GM12878 (cell line): Measurements from ENCODE around the gene CNTLN. TPM values are rescaled to one million over a fixed set of nuclear protein-coding genes. Genes with fewer than 3 reads are reported as not detected.

Source experiments
- HDGF ChIP-seq: fragments of 450-650 bp; IDR thresholded peaks from 2 replicates; pipeline ENCODE4 v1.6.1; 2016; ENCODE audit warnings: antibody characterized with exemption
- JUND ChIP-seq: IDR thresholded peaks from 2 replicates; pipeline ENCODE4 v1.6.1; 2012; ENCODE audit warnings: low read depth, mild to moderate bottlenecking, low read length, improper control_type of control experiment, moderate library complexity
- SMAD1 ChIP-seq: fragments of 450-650 bp; IDR thresholded peaks from 2 replicates; pipeline ENCODE4 v1.6.1; 2018; ENCODE audit warnings: mild to moderate bottlenecking, low read depth; ENCODE audit not compliant: partially characterized antibody
- polyA plus RNA-seq, 11 experiments: library from polyadenylated mRNA; depleted of rRNA in 4 of 11; unstranded in 6 of 11; stranded (reverse) in 5 of 11; fragments of >200 nt; fragmentation: Nextera tagmentation in 4 of 11; fragmentation: Illumina TruSeq in 1 of 11; extraction: Ambion mirVana in 4 of 11; extraction: Trizol in 1 of 11; gene quantifications; 1 replicate in 1 of 11; 2 replicates in 10 of 11; pipeline versions ENCODE4 v1.2.1 to v1.2.3, GENCODE V29; 2011 to 2016; ENCODE audit warnings: inconsistent platforms in 2 of 11, missing spikeins in 2 of 11, low read depth in 1 of 11
- total RNA-seq, 4 experiments: library from RNA; depleted of rRNA in 3 of 4; stranded (reverse); fragments of >200 nt in 3 of 4; fragmentation: Illumina TruSeq in 1 of 4; extraction: Trizol in 1 of 4; gene quantifications; 2 replicates each; pipeline versions ENCODE4 v1.2.1 to v1.2.3, GENCODE V29; 2013 to 2021
- TF ChIP-seq, protein P1 (sequence below): fragments of 450-650 bp; formaldehyde crosslinking; IDR thresholded peaks from 2 replicates; pipeline ENCODE4 v1.4.0; 2020; ENCODE audit warnings: mild to moderate bottlenecking, moderate library complexity
- TF ChIP-seq, protein P2 (sequence below): IDR thresholded peaks from 2 replicates; pipeline ENCODE4 v1.6.1; 2012; ENCODE audit warnings: mild to moderate bottlenecking, low read depth, low read length

Gene CNTLN
- total and polyA plus RNA-seq, 10 of the 15 experiments (the other 5 are each of a cell fraction or from before 2014, with no cell fraction given): 0.01 to 7.0 (median 0.03) TPM; not detected in 4

DNA sequence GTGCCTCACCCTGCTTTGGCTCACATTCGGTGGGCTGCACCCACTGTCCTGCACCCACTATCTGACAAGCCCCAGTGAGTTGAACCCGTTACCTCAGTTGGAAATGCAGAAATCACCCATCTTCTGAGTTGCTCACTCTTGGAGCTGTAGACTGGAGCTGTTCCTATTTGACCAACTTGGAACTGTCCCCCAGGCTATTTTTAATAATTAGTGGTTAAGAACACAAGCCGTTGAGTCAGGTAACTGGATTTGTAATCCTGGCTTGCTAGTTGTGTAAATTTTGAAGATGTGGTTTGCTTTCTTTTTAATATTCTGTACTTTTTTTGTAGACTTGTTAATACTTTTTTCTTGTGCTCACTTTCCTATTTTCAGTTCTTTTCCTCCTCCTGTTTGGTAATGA lies 81.2 kb downstream of the CNTLN start (continued):
- TF ChIP-seq, protein P1, sequence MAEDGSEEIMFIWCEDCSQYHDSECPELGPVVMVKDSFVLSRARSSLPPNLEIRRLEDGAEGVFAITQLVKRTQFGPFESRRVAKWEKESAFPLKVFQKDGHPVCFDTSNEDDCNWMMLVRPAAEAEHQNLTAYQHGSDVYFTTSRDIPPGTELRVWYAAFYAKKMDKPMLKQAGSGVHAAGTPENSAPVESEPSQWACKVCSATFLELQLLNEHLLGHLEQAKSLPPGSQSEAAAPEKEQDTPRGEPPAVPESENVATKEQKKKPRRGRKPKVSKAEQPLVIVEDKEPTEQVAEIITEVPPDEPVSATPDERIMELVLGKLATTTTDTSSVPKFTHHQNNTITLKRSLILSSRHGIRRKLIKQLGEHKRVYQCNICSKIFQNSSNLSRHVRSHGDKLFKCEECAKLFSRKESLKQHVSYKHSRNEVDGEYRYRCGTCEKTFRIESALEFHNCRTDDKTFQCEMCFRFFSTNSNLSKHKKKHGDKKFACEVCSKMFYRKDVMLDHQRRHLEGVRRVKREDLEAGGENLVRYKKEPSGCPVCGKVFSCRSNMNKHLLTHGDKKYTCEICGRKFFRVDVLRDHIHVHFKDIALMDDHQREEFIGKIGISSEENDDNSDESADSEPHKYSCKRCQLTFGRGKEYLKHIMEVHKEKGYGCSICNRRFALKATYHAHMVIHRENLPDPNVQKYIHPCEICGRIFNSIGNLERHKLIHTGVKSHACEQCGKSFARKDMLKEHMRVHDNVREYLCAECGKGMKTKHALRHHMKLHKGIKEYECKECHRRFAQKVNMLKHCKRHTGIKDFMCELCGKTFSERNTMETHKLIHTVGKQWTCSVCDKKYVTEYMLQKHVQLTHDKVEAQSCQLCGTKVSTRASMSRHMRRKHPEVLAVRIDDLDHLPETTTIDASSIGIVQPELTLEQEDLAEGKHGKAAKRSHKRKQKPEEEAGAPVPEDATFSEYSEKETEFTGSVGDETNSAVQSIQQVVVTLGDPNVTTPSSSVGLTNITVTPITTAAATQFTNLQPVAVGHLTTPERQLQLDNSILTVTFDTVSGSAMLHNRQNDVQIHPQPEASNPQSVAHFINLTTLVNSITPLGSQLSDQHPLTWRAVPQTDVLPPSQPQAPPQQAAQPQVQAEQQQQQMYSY (CRISPR knock-in tag): no peak
- TF ChIP-seq, protein P2, sequence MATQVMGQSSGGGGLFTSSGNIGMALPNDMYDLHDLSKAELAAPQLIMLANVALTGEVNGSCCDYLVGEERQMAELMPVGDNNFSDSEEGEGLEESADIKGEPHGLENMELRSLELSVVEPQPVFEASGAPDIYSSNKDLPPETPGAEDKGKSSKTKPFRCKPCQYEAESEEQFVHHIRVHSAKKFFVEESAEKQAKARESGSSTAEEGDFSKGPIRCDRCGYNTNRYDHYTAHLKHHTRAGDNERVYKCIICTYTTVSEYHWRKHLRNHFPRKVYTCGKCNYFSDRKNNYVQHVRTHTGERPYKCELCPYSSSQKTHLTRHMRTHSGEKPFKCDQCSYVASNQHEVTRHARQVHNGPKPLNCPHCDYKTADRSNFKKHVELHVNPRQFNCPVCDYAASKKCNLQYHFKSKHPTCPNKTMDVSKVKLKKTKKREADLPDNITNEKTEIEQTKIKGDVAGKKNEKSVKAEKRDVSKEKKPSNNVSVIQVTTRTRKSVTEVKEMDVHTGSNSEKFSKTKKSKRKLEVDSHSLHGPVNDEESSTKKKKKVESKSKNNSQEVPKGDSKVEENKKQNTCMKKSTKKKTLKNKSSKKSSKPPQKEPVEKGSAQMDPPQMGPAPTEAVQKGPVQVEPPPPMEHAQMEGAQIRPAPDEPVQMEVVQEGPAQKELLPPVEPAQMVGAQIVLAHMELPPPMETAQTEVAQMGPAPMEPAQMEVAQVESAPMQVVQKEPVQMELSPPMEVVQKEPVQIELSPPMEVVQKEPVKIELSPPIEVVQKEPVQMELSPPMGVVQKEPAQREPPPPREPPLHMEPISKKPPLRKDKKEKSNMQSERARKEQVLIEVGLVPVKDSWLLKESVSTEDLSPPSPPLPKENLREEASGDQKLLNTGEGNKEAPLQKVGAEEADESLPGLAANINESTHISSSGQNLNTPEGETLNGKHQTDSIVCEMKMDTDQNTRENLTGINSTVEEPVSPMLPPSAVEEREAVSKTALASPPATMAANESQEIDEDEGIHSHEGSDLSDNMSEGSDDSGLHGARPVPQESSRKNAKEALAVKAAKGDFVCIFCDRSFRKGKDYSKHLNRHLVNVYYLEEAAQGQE: no peak
- TF ChIP-seq SMAD1 (no peak), JUND (no peak), HDGF (no peak)
